Prostate gland (tissue), 2 donors: ENCODE data around the gene FAM107A. TPM values are rescaled to one million over a fixed set of nuclear protein-coding genes. Genes with fewer than 3 reads are reported as not detected.

Experiments
- DNase-seq: peaks from one replicate; pipeline ENCODE4 v3.0.0-alpha.2; 2019; ENCODE audit warnings: low spot score
- H3K27ac ChIP-seq, 2 donors: fragments of 200-600 bp; sonication (generic); 2 replicates each; pipeline ENCODE4 v1.5.1; 2017 to 2019
- H3K27me3 ChIP-seq: fragments of 200-600 bp; sonication (generic); replicated peaks from 2 replicates; pipeline ENCODE4 v1.5.1; 2019; ENCODE audit not compliant: insufficient read depth
- H3K36me3 ChIP-seq, 2 donors: fragments of 200-600 bp; sonication (generic); 1 replicate in 1 of 2; 2 replicates in 1 of 2; pipeline versions ENCODE4 v1.5.1 to v1.8.1; 2017 to 2019
- H3K4me1 ChIP-seq: fragments of 200-600 bp; sonication (generic); replicated peaks from 2 replicates; pipeline ENCODE4 v1.5.1; 2019
- H3K4me3 ChIP-seq, 2 donors: fragments of 200-600 bp; sonication (generic); 2 replicates each; pipeline ENCODE4 v1.5.1; 2017 to 2019
- H3K9me3 ChIP-seq: fragments of 200-600 bp; sonication (generic); 2 replicates; pipeline ENCODE4 v1.5.1; 2017
- CTCF ChIP-seq, 4 experiments: fragments of 200-600 bp in 2 of 4; fragments of 450-650 bp in 2 of 4; sonication (generic) in 2 of 4; IDR thresholded peaks; 1 replicate in 3 of 4; 2 replicates in 1 of 4; pipeline ENCODE4 v1.5.1; 2016 to 2019; ENCODE audit warnings: antibody characterized with exemption in 4 of 4, mild to moderate bottlenecking in 2 of 4, moderate library complexity in 2 of 4
- POLR2A ChIP-seq: fragments of 450-650 bp; IDR thresholded peaks from one replicate; pipeline ENCODE4 v1.6.1; 2016; ENCODE audit warnings: antibody characterized with exemption, mild to moderate bottlenecking
- POLR2AphosphoS5 ChIP-seq: sonication (generic); formaldehyde crosslinking; IDR thresholded peaks from one replicate; pipeline ENCODE4 v1.6.1; 2017; ENCODE audit warnings: antibody characterized with exemption
- WGBS: methylation state at CpG from one replicate; pipeline ENCODE4 v1.1.5; 2018; 5-methylcytosine and 5-hydroxymethylcytosine counted together
- intact Hi-C: fragments of 100-400 bp; cut with DNase I; formaldehyde crosslinking; loops from one replicate; pipeline ENCODE4 v1.14.2; 2022
- total RNA-seq, 2 donors: library from RNA; depleted of rRNA; stranded (reverse); fragments of >200 nt; gene quantifications; one replicate each; pipeline ENCODE4 v1.1.0, GENCODE V29; 2016

FAM107A gene
- 10 to 100 TPM; 54.5 to 80.2 TPM for total RNA-seq

- peak in 3 of 4 experiments; percentile 39 to 63 (median 57) for TF ChIP-seq CTCF (IDR thresholded peaks at IDR 0.05)
- no peak for TF ChIP-seq POLR2A
- TF ChIP-seq POLR2AphosphoS5 = peak; percentile 91
- no peaks in the 10 kb centered on the region for H3K27me3 ChIP-seq
- no peaks in the 10 kb centered on the region for H3K9me3 ChIP-seq
- peak within 1 kb of the TSS; percentile 29 for H3K4me3 ChIP-seq
- peak within 1 kb of the TSS; percentile 74 to 81 for H3K27ac ChIP-seq
- intact Hi-C loops = loop anchor here (2.0 kb wide), 2 partner anchors 39 to 51 kb away; no protein-coding TSS in a partner anchor
- DNase-seq = peak; percentile 86
- WGBS = 2% methylated on average over 12 of the region's 12 CpGs
- no peaks in the 10 kb centered on the region for H3K36me3 ChIP-seq
- peaks cover 9% of the 10 kb centered on the region for H3K4me1 ChIP-seq
Measured at GRCh38 chr3:58577269-58577821, at the start of gene FAM107A. Gene FAM107A (minus strand): TSS chr3:58577391. CDS start chr3:58569860, 7,531 bp downstream.

- Histone ChIP-seq H3K36me3 (no peaks in the 10 kb centered on the region), H3K4me1 (peaks cover 22% of the 10 kb centered on the region), H3K27ac (no peak overlapping the region), H3K27me3 (no peaks in the 10 kb centered on the region), H3K4me3 (no peak overlapping the region), H3K9me3 (no peaks in the 10 kb centered on the region)
- intact Hi-C loops = loop anchor here (10.0 kb wide), 1 partner anchor 191 kb away; the partner anchor contains the start of gene PDHB
- DNase-seq = no peak
- 91% methylated on average over 9 of the region's 9 CpGs for WGBS
- TF ChIP-seq CTCF (IDR thresholded peaks at IDR 0.05) (no peak), POLR2A (no peak), POLR2AphosphoS5 (no peak)
Measured at GRCh38 chr3:58625196-58625824, 48.1 kb upstream of the FAM107A start.

- H3K4me1 ChIP-seq = peaks cover 22% of the 10 kb centered on the region
- H3K9me3 ChIP-seq = no peaks in the 10 kb centered on the region
- no peak overlapping the region for H3K27ac ChIP-seq
- H3K27me3 ChIP-seq = no peaks in the 10 kb centered on the region
- intact Hi-C loops = loop anchor here (10.0 kb wide), 1 partner anchor 190 kb away; the partner anchor contains the start of gene PDHB
- no peaks in the 10 kb centered on the region for H3K36me3 ChIP-seq
- DNase-seq = no peak
- TF ChIP-seq POLR2A (no peak), POLR2AphosphoS5 (no peak), CTCF (IDR thresholded peaks at IDR 0.05) (no peak)
- no peak overlapping the region for H3K4me3 ChIP-seq
- WGBS = 78% methylated on average over 3 of the region's 3 CpGs
Measured at GRCh38 chr3:58624550-58624949, 47.4 kb upstream of the FAM107A start.

GRCh38 chr3:58623961-58624360 is 46.8 kb upstream of the FAM107A start:
- 90% methylated on average over 5 of the region's 5 CpGs for WGBS
- intact Hi-C loops = loop anchor here (10.0 kb wide), 1 partner anchor 189 kb away; the partner anchor contains the start of gene PDHB
- H3K4me3 ChIP-seq = no peak overlapping the region
- no peak overlapping the region for H3K27ac ChIP-seq
- no peak for DNase-seq
- H3K4me1 ChIP-seq = peaks cover 22% of the 10 kb centered on the region
- TF ChIP-seq POLR2A (no peak), CTCF (IDR thresholded peaks at IDR 0.05) (no peak), POLR2AphosphoS5 (no peak)
- H3K27me3 ChIP-seq = no peaks in the 10 kb centered on the region
- no peaks in the 10 kb centered on the region for H3K9me3 ChIP-seq
- H3K36me3 ChIP-seq = no peaks in the 10 kb centered on the region
